Upper lobe of left lung (tissue), 4 donors: ENCODE measurements around the gene HDAC8.

ENCODE experiments used
- EP300 ChIP-seq, 4 donors: sonication (generic); formaldehyde crosslinking; IDR thresholded peaks; one replicate each; pipeline ENCODE4 v1.5.1; 2017; ENCODE audit warnings: antibody characterized with exemption in 4 of 4, control low read depth in 2 of 4
- POLR2A ChIP-seq, 4 donors: fragments of 450-650 bp; IDR thresholded peaks; one replicate each; pipeline ENCODE4 v1.5.1; 2016 to 2017; ENCODE audit warnings: antibody characterized with exemption in 4 of 4, mild to moderate bottlenecking in 2 of 4
- POLR2AphosphoS5 ChIP-seq, 2 donors: sonication (generic); formaldehyde crosslinking; IDR thresholded peaks; one replicate each; pipeline ENCODE4 v1.5.1; 2017; ENCODE audit warnings: antibody characterized with exemption in 2 of 2
- TF ChIP-seq, protein P1 (sequence below), 6 experiments: fragments of 450-650 bp in 4 of 6; fragments of 200-600 bp in 2 of 6; sonication (generic) in 2 of 6; IDR thresholded peaks; one replicate each; pipeline ENCODE4 v1.5.1; 2016 to 2019; ENCODE audit warnings: antibody characterized with exemption in 6 of 6

DNA sequence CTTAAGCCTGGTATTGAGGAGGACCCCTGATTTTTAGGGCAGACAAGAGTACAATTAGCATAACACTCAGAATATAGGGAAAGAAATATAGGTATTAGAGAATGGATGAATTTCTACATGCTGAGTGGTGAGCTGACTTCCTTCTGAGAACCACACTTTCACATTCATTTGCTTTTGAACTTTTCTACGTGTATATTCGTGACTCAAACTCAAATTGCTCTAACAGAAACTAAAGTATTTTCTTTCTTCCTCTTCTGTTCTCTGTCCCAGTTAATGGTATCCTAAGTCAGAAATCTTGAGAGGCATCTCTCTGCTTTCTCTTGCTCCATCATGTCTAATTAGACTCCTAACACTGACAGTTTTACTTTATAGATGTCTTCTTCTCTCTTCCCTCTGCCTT, 163.8 kb downstream of the HDAC8 start:
- TF ChIP-seq, protein P1, sequence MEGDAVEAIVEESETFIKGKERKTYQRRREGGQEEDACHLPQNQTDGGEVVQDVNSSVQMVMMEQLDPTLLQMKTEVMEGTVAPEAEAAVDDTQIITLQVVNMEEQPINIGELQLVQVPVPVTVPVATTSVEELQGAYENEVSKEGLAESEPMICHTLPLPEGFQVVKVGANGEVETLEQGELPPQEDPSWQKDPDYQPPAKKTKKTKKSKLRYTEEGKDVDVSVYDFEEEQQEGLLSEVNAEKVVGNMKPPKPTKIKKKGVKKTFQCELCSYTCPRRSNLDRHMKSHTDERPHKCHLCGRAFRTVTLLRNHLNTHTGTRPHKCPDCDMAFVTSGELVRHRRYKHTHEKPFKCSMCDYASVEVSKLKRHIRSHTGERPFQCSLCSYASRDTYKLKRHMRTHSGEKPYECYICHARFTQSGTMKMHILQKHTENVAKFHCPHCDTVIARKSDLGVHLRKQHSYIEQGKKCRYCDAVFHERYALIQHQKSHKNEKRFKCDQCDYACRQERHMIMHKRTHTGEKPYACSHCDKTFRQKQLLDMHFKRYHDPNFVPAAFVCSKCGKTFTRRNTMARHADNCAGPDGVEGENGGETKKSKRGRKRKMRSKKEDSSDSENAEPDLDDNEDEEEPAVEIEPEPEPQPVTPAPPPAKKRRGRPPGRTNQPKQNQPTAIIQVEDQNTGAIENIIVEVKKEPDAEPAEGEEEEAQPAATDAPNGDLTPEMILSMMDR (IDR thresholded peaks at IDR 0.05), result no peak
- TF ChIP-seq POLR2A (IDR thresholded peaks at IDR 0.05), result no peak
- no peak for TF ChIP-seq EP300 (IDR thresholded peaks at IDR 0.05)
- no peak for TF ChIP-seq POLR2AphosphoS5 (IDR thresholded peaks at IDR 0.05)
